PFSK-1 (cell line): ENCODE data around the gene USP34.

Experiments
- FOXP2 ChIP-seq: optimal IDR thresholded peaks from 2 replicates; pipeline ENCODE3; 2011; ENCODE audit warnings: borderline replicate concordance, control low read depth, inconsistent platforms; ENCODE audit not compliant: insufficient read depth; ENCODE audit errors: extremely low read length, extremely low read depth
- POLR2AphosphoS5 ChIP-seq: IDR thresholded peaks from 2 replicates; pipeline ENCODE4 v1.6.1; 2012; ENCODE audit warnings: low read depth, mild to moderate bottlenecking, control low read depth, low read length, moderate library complexity
- REST ChIP-seq, 2 experiments: IDR thresholded peaks; 2 replicates each; pipeline versions ENCODE4 v1.6.1 to v1.8.0; 2011 to 2012; ENCODE audit warnings: low read depth in 2 of 2, low read length in 2 of 2, control low read depth in 1 of 2, inconsistent platforms in 1 of 2, mild to moderate bottlenecking in 1 of 2, moderate library complexity in 1 of 2; ENCODE audit not compliant: insufficient read depth in 1 of 2
- SIN3A ChIP-seq: IDR thresholded peaks from 2 replicates; pipeline ENCODE4 v1.6.1; 2012; ENCODE audit warnings: mild to moderate bottlenecking, low read length, moderate library complexity, borderline replicate concordance; ENCODE audit not compliant: insufficient read depth
- TAF1 ChIP-seq: IDR thresholded peaks from 2 replicates; pipeline ENCODE4 v1.6.1; 2012; ENCODE audit warnings: low read length, control low read depth, borderline replicate concordance; ENCODE audit not compliant: insufficient read depth

USP34 gene

GRCh38 chr2:61405813-61406212, 65.1 kb downstream of the USP34 start:
- TF ChIP-seq FOXP2, result no peak
- no peak for TF ChIP-seq REST (IDR thresholded peaks at IDR 0.05; ENCODE audit: insufficient read depth in 1 of 2, low read depth in 2 of 2, low read length in 2 of 2)
- no peak for TF ChIP-seq POLR2AphosphoS5
- no peak for TF ChIP-seq SIN3A
- no peak for TF ChIP-seq TAF1

GRCh38 chr2:61404438-61404837, 66.4 kb downstream of the USP34 start:
- TF ChIP-seq SIN3A, result no peak
- TF ChIP-seq REST (IDR thresholded peaks at IDR 0.05; ENCODE audit: insufficient read depth in 1 of 2, low read depth in 2 of 2, low read length in 2 of 2), result no peak
- TF ChIP-seq FOXP2, result no peak
- TF ChIP-seq POLR2AphosphoS5, result no peak
- no peak for TF ChIP-seq TAF1

GRCh38 chr2:61398413-61398812, 72.5 kb downstream of the USP34 start:
- TF ChIP-seq REST (IDR thresholded peaks at IDR 0.05; ENCODE audit: insufficient read depth in 1 of 2, low read depth in 2 of 2, low read length in 2 of 2) (no peak), SIN3A (no peak), TAF1 (no peak), FOXP2 (no peak), POLR2AphosphoS5 (no peak)

GRCh38 chr2:61396005-61396404, 74.9 kb downstream of the USP34 start:
- TF ChIP-seq TAF1 (no peak), POLR2AphosphoS5 (no peak), SIN3A (no peak), REST (IDR thresholded peaks at IDR 0.05; ENCODE audit: insufficient read depth in 1 of 2, low read depth in 2 of 2, low read length in 2 of 2) (no peak)
